ENCODE results near the gene ASPSCR1. TPM values are rescaled to one million over a fixed set of nuclear protein-coding genes. Genes with fewer than 3 reads are reported as not detected.

ASPSCR1 gene
- total RNA-seq, 1 donor from 2014 or later: 27.5 TPM

GRCh38 chr17:82055965-82056728 is 78.7 kb downstream of the ASPSCR1 start:
- TF ChIP-seq CTCF (IDR thresholded peaks at IDR 0.05; ENCODE audit: borderline replicate concordance): no peak
- no peak for DNase-seq
- Histone ChIP-seq H3K9me3 (replicated peaks) (no peaks in the 10 kb centered on the region), H3K27me3 (ENCODE audit: low read depth) (no peaks in the 10 kb centered on the region), H3K36me3 (peaks cover 76% of the 10 kb centered on the region), H3K4me3 (no peak overlapping the region), H3K27ac (replicated peaks) (no peak overlapping the region), H3K4me1 (peaks cover 24% of the 10 kb centered on the region)
- intact Hi-C loops (cut with micrococcal nuclease): no loop called here

GRCh38 chr17:82056729-82057621 is 79.5 kb downstream of the ASPSCR1 start:
- no peaks in the 10 kb centered on the region for H3K9me3 ChIP-seq (replicated peaks)
- TF ChIP-seq CTCF (IDR thresholded peaks at IDR 0.05; ENCODE audit: borderline replicate concordance): no peak
- no peak overlapping the region for H3K4me3 ChIP-seq
- H3K27ac ChIP-seq (replicated peaks): no peak overlapping the region
- H3K36me3 ChIP-seq: peaks cover 83% of the 10 kb centered on the region
- peaks cover 23% of the 10 kb centered on the region for H3K4me1 ChIP-seq
- no peak for DNase-seq
- intact Hi-C loops (cut with micrococcal nuclease): no loop called here
- no peaks in the 10 kb centered on the region for H3K27me3 ChIP-seq (ENCODE audit: low read depth)

DNA sequence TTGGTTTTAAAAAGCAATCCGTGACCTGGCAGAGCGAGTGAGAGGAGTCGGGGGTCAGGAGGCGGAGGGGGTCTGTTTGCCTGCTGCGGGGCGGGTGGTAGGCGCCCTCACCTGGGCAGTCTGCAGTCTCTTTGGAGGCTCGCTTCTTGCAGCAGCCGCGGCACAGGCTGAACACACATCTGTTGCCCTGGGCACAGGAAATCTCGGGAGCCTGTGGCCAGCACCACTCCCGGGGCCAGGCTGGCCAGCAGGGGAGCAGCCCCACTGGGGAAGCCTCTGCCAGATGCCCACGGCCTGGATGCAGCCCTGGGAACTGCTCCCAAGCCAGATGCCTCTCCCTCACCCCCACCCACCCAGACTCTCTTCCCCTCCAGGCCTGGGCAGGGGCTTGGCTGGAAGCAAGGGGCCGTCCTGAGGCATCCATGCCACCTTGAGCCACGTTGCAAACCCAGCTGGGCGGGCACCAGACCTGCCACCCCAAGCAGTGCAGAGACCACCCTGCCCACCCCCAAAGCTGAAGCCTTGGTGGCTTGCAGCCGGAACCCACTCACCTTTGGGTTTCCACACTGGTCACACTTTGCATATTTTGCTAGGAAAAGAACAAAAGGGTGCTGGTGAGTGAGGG is 80.9 kb downstream of the ASPSCR1 start:
- no peak for DNase-seq
- no peak for TF ChIP-seq CTCF (IDR thresholded peaks at IDR 0.05; ENCODE audit: borderline replicate concordance)
- Histone ChIP-seq H3K27me3 (ENCODE audit: low read depth) (no peaks in the 10 kb centered on the region), H3K4me1 (peaks cover 9% of the 10 kb centered on the region), H3K27ac (replicated peaks) (no peak overlapping the region), H3K4me3 (no peak overlapping the region), H3K36me3 (peaks cover 97% of the 10 kb centered on the region), H3K9me3 (replicated peaks) (no peaks in the 10 kb centered on the region)
- intact Hi-C loops (cut with micrococcal nuclease): no loop called here

DNA sequence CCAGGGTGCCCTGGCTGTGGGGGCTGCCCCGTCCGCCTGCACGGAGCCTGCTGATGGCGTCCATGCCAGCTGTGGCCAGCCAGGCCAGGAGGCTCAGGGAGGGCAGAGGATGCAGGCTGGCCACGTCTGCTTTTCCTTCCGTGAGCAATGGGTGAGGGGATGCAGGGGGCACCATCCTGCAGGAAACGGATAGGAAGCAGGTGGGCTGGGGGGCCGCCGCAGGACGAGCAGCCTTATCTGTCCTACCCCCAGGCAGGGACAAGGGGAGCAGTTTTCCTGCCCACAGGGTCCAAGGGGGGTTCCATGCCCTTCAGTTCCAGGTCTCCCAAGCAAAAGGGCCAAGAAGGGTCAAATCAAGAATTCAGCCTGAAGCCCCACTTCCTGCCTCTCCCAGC is 81.4 kb downstream of the ASPSCR1 start:
- Histone ChIP-seq H3K27ac (replicated peaks) (no peak overlapping the region), H3K4me3 (no peak overlapping the region), H3K4me1 (peaks cover 7% of the 10 kb centered on the region), H3K27me3 (ENCODE audit: low read depth) (no peaks in the 10 kb centered on the region), H3K9me3 (replicated peaks) (no peaks in the 10 kb centered on the region), H3K36me3 (peaks cover 95% of the 10 kb centered on the region)
- intact Hi-C loops (cut with micrococcal nuclease): no loop called here
- DNase-seq: no peak
- TF ChIP-seq CTCF (IDR thresholded peaks at IDR 0.05; ENCODE audit: borderline replicate concordance): no peak

DNA sequence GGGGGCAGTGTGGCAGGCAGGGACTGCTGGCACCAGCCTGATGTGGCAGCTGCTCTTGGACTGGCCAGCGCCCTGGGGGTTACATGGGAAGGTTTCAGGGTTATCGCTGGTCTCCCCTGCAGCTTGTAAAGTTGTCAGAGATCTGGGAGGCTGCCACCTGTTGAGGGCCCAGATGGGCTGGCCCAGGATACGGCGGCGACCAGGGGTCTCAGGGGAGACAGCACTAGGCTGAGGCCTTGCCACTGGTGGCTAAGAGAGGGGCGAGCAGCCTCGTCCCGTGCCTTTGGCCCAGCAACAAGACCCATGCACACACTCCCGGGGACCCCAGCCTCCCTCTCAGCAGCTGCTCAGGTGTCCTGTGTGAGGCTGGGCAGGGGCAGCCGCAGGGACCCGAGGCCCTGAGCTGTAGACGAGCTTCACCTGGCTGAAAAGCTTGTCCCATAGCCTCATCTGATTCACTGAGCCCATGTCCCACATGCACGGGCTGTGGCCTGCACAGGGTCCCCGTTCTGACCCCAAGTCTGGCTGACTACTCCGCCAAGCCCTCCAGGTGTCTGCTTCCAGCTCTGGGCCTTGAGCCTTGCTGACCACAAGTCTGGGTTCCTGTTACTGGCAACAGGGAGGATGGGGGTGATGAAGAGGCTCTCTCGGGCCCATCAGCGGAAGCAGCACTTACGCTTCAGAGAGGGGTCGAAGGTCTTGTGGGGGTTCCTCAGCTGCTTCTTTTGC is 82.0 kb downstream of the ASPSCR1 start:
- H3K4me1 ChIP-seq: peaks cover 8% of the 10 kb centered on the region
- no peak for TF ChIP-seq CTCF (IDR thresholded peaks at IDR 0.05; ENCODE audit: borderline replicate concordance)
- no peaks in the 10 kb centered on the region for H3K9me3 ChIP-seq (replicated peaks)
- H3K27ac ChIP-seq (replicated peaks): no peak overlapping the region
- intact Hi-C loops (cut with micrococcal nuclease): no loop called here
- H3K27me3 ChIP-seq (ENCODE audit: low read depth): no peaks in the 10 kb centered on the region
- H3K4me3 ChIP-seq: no peak overlapping the region
- H3K36me3 ChIP-seq: peaks cover 90% of the 10 kb centered on the region
- DNase-seq: no peak

All from left ventricle myocardium inferior (tissue), 1 donor.